ENCODE data around the gene CYB561D2. TPM values are rescaled to one million over a fixed set of nuclear protein-coding genes. Genes with fewer than 3 reads are reported as not detected.

The CYB561D2 gene
- total and polyA plus RNA-seq, 3 donors from 2014 or later: 16.0 to 21.1 (median 18.9) TPM

- WGBS, 2 donors: 56% methylated on average over 4 to 5 of the region's 5 CpGs
- Histone ChIP-seq H3K4me3 (no peak overlapping the region), H3K9me3 (no peaks in the 10 kb centered on the region), H3K36me3 (ENCODE audit: low read depth, missing control alignments) (no peaks in the 10 kb centered on the region), H3K27me3 (no peaks in the 10 kb centered on the region), H3K27ac (peak overlapping the region in 1 of 2 donors; percentile 96), H3K4me1 (peaks cover 52% of the 10 kb centered on the region)
- intact Hi-C loops (cut with DNase I; ENCODE audit: low total_unique reads): loop anchor here (10.0 kb wide), 1 partner anchor 69 kb away; no protein-coding TSS in a partner anchor
- no peak for TF ChIP-seq POLR2A (IDR thresholded peaks at IDR 0.05)
- TF ChIP-seq CTCF (IDR thresholded peaks at IDR 0.05): no peak
- DNase-seq: no peak
These were observed 27.0 kb upstream of the CYB561D2 start for GRCh38 chr3:50323614-50324199.

GRCh38 chr3:50324351-50325112, 26.1 kb upstream of the CYB561D2 start:
- intact Hi-C loops (cut with DNase I; ENCODE audit: low total_unique reads): loop anchor here (10.0 kb wide), 1 partner anchor 70 kb away; no protein-coding TSS in a partner anchor
- Histone ChIP-seq H3K4me1 (peaks cover 52% of the 10 kb centered on the region), H3K27me3 (no peaks in the 10 kb centered on the region), H3K4me3 (no peak overlapping the region), H3K9me3 (no peaks in the 10 kb centered on the region), H3K36me3 (ENCODE audit: low read depth, missing control alignments) (no peaks in the 10 kb centered on the region), H3K27ac (peak overlapping the region in 1 of 2 donors; percentile 96)
- no peak for TF ChIP-seq POLR2A (IDR thresholded peaks at IDR 0.05)
- TF ChIP-seq CTCF (IDR thresholded peaks at IDR 0.05): peak; percentile 69 to 83 (median 77)
- DNase-seq: peak; percentile 78
- WGBS, 2 donors: 32 to 52% methylated on average over 2 to 4 of the region's 4 CpGs

GRCh38 chr3:50325113-50325480, 25.6 kb upstream of the CYB561D2 start:
- Histone ChIP-seq H3K9me3 (no peaks in the 10 kb centered on the region), H3K27me3 (no peaks in the 10 kb centered on the region), H3K4me3 (no peak overlapping the region), H3K27ac (peak overlapping the region in 1 of 2 donors; percentile 96), H3K36me3 (ENCODE audit: low read depth, missing control alignments) (no peaks in the 10 kb centered on the region), H3K4me1 (peaks cover 46% of the 10 kb centered on the region)
- WGBS, 2 donors: 87 to 90% methylated on average over 2 of the region's 2 CpGs
- intact Hi-C loops (cut with DNase I; ENCODE audit: low total_unique reads): loop anchor here (10.0 kb wide), 1 partner anchor 70 kb away; no protein-coding TSS in a partner anchor
- DNase-seq: no peak
- no peak for TF ChIP-seq CTCF (IDR thresholded peaks at IDR 0.05)
- TF ChIP-seq POLR2A (IDR thresholded peaks at IDR 0.05): no peak

- Histone ChIP-seq H3K36me3 (ENCODE audit: low read depth, missing control alignments) (no peaks in the 10 kb centered on the region), H3K27me3 (no peaks in the 10 kb centered on the region), H3K9me3 (no peaks in the 10 kb centered on the region), H3K4me3 (no peak overlapping the region), H3K27ac (peak overlapping the region in 1 of 2 donors; percentile 96), H3K4me1 (peaks cover 41% of the 10 kb centered on the region)
- 87 to 94% methylated on average over 10 to 11 of the region's 11 CpGs for whole genome bisulfite sequencing, 2 donors
- TF ChIP-seq CTCF (IDR thresholded peaks at IDR 0.05) (no peak), POLR2A (IDR thresholded peaks at IDR 0.05) (no peak)
- intact Hi-C loops (cut with DNase I; ENCODE audit: low total_unique reads): loop anchor here (10.0 kb wide), 1 partner anchor 71 kb away; no protein-coding TSS in a partner anchor
- DNase-seq: no peak
These were observed 25.0 kb upstream of the CYB561D2 start for GRCh38 chr3:50325497-50326181.

Measured in testis (tissue), 3 donors.